AG04450 (cell line): ENCODE results near the gene TLX1. TPM values are rescaled to one million over a fixed set of nuclear protein-coding genes. Genes with fewer than 3 reads are reported as not detected.
"Not testable (repeated sequence)": the region's sequence is repeated elsewhere in the genome, so short reads cannot be mapped to it uniquely, and the experiment has no call there.

ENCODE experiments used
- CTCF ChIA-PET: fragments of 300-600, 350-600 bp; formaldehyde crosslinking; extraction: SDS; loops from one replicate; lab custom pipeline; 2022; ENCODE audit warnings: antibody characterized with exemption, inconsistent platforms; lab: Charles Lee
- POLR2A ChIA-PET: fragments of 350-600 bp; formaldehyde crosslinking; extraction: SDS; loops from one replicate; lab custom pipeline; 2021; ENCODE audit warnings: antibody characterized with exemption, inconsistent platforms; lab: Yijun Ruan, JAX
- DNase-seq: peaks from one replicate; pipeline ENCODE4 v3.0.0-alpha.2; 2011; ENCODE audit warnings: low read depth, low spot score
- H3K27ac ChIP-seq: one replicate; pipeline ENCODE4 v1.5.1; 2012; ENCODE audit warnings: low read depth, low read length, control low read depth
- H3K27me3 ChIP-seq: one replicate; pipeline ENCODE4 v1.6.0; 2012; ENCODE audit warnings: low read length; ENCODE audit not compliant: control insufficient read depth, insufficient read depth
- H3K4me3 ChIP-seq: 2 replicates; pipeline ENCODE4 v1.5.1; 2011; ENCODE audit warnings: mild to moderate bottlenecking, low read depth, low read length, control low read depth
- H3K9me3 ChIP-seq: 2 replicates; pipeline ENCODE4 v1.5.1; 2012; ENCODE audit warnings: low read length; ENCODE audit not compliant: control insufficient read depth, insufficient read depth
- polyA plus RNA-seq: library from polyadenylated mRNA; depleted of rRNA; stranded (reverse); fragments of >200 nt; gene quantifications from 2 replicates; pipeline ENCODE4 v1.2.3, GENCODE V29; 2011
- TF ChIP-seq, protein P1 (sequence below): IDR thresholded peaks from 2 replicates; pipeline ENCODE4 v1.5.1; 2011; ENCODE audit warnings: low read depth, low read length, control low read depth, inconsistent platforms

The TLX1 gene
- polyA plus RNA-seq, 1 experiment = not detected

DNA sequence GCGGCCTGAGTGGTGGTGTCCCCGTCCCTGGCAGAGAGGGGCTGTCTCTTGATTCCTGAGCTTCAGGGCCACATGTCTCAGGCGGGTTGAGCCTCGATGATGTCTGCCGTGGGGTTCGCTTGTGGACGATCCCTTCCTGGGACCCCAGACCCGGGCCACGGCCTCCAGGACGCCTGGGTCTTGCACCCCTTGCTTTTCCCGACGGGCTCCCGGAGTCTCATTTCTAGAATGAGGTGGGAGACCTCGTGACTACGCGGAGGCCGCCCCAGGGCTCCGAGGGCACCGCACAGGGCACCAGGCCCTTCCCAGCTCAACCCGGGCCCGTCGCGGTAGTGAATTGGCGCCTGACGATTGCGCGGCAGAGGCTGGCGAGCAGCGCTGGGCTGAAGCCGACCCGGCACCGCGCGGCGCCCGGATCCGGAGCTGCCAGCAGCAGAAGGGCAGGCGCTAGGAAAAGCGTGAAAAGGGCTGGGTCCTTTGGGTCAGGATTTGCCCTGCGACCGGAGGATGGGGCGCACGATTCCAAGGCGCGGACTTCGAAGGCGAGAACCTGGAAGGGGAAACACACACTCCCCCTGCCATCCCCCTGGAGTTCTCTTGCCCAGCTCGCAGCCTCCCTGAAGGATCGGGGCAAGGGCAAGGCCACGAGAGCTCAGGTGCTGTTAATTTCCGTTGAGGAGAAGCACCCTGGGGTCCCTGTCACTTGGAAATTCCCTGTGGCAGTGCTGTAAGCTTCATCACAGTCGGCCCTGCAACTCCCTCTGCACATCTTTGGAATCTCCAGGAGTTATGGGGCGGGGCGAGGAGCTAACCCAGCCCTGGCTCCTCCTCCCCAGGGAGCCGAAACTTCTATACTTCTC lies 15.5 kb downstream of the TLX1 start:
- Histone ChIP-seq H3K27me3 (peaks cover 82% of the 10 kb centered on the region), H3K27ac (no peak overlapping the region), H3K4me3 (no peak overlapping the region), H3K9me3 (peaks cover 10% of the 10 kb centered on the region)
- POLR2A ChIA-PET = interaction anchor here (0.6 to 0.8 kb wide), 2 partner anchors 105 to 166 kb away, joined by 3 to 9 read pairs; no protein-coding TSS in a partner anchor
- no peak for DNase-seq
- TF ChIP-seq, protein P1, sequence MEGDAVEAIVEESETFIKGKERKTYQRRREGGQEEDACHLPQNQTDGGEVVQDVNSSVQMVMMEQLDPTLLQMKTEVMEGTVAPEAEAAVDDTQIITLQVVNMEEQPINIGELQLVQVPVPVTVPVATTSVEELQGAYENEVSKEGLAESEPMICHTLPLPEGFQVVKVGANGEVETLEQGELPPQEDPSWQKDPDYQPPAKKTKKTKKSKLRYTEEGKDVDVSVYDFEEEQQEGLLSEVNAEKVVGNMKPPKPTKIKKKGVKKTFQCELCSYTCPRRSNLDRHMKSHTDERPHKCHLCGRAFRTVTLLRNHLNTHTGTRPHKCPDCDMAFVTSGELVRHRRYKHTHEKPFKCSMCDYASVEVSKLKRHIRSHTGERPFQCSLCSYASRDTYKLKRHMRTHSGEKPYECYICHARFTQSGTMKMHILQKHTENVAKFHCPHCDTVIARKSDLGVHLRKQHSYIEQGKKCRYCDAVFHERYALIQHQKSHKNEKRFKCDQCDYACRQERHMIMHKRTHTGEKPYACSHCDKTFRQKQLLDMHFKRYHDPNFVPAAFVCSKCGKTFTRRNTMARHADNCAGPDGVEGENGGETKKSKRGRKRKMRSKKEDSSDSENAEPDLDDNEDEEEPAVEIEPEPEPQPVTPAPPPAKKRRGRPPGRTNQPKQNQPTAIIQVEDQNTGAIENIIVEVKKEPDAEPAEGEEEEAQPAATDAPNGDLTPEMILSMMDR = no peak
- CTCF ChIA-PET = interaction anchor here (1.7 to 10.7 kb wide), 3 partner anchors 15 to 49 kb away, joined by 7 to 304 read pairs (median 8); no protein-coding TSS in a partner anchor

GRCh38 chr10:101151395-101151794 lies 20.3 kb downstream of the TLX1 start:
- ChIA-PET CTCF (interaction anchor here (0.6 to 3.5 kb wide), 5 partner anchors 9 to 357 kb away, joined by 3 to 27 read pairs (median 6); no protein-coding TSS in a partner anchor), POLR2A (no interaction called here)

DNA sequence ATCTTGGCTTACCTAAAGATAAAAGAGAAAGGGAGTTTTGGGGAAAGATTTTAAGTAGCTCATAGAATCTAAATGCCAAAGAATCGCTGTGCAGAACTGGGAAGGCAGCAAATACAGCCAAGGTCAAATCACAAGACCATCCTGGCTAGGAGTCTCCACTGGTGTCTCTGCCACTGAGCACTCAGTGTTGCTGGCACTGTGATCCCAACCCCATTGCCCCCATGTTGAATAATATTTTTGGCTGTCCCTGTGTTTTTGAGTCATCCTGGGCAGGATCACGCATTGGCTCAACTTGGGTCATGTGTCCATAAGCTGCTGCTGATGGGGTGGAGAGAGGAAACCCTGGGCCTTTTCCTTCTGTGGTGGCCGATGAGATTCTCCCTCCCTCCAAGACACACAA lies 21.2 kb downstream of the TLX1 start:
- POLR2A ChIA-PET = no interaction called here
- CTCF ChIA-PET = interaction anchor here (1.3 to 3.5 kb wide), 3 partner anchors 9 to 57 kb away, joined by 6 to 27 read pairs (median 15); no protein-coding TSS in a partner anchor
- Histone ChIP-seq H3K27ac (no peak overlapping the region), H3K9me3 (peaks cover 6% of the 10 kb centered on the region; the same call in 1 of the 2 replicates), H3K27me3 (peaks cover 58% of the 10 kb centered on the region), H3K4me3 (no peak overlapping the region)
- no peak for DNase-seq
- TF ChIP-seq, protein P1 = no peak

More at GRCh38 chr10:101151395-101151794, 20.3 kb downstream of the TLX1 start:
- peaks cover 6% of the 10 kb centered on the region for H3K9me3 ChIP-seq
- H3K27ac ChIP-seq = no peak overlapping the region
- TF ChIP-seq, protein P1 = no peak
- no peak for DNase-seq
- H3K4me3 ChIP-seq = no peak overlapping the region
- peaks cover 62% of the 10 kb centered on the region for H3K27me3 ChIP-seq

DNA sequence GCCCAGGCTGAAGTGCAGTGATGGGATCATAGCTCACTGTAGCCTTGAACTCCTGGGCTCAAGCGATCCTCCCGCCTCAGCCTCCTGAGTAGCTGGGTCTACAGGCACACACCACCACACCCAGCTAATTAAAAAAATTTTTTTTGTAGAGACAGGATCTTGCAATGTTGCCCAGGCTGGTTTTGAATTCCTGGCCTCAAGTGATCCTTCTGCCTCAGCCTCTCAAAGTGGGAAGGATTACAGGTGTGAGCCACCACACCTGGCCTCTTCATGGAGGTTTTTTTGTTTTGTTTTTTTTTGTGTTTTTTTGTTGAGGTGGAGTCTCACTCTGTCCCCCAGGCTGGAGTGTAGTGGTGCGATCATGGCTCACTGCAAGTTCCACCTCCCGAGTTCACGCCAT lies 23.4 kb downstream of the TLX1 start:
- CTCF ChIA-PET = interaction anchor here (1.7 kb wide), 1 partner anchor 12 kb away, joined by 7 read pairs; no protein-coding TSS in a partner anchor
- H3K27ac ChIP-seq, DNase-seq, POLR2A ChIA-PET, H3K9me3 ChIP-seq, H3K4me3 ChIP-seq: not testable (repeated sequence)
- H3K27me3 ChIP-seq = peaks cover 50% of the 10 kb centered on the region

- no peak overlapping the region for H3K27ac ChIP-seq
- POLR2A ChIA-PET = no interaction called here
- no peak overlapping the region for H3K4me3 ChIP-seq
- CTCF ChIA-PET = interaction anchor here (1.2 to 2.2 kb wide), 2 partner anchors 13 to 60 kb away, joined by 3 to 13 read pairs; no protein-coding TSS in a partner anchor
- H3K9me3 ChIP-seq = no peaks in the 10 kb centered on the region
- H3K27me3 ChIP-seq = peaks cover 55% of the 10 kb centered on the region
- DNase-seq = no peak
- TF ChIP-seq, protein P1 = no peak
Observed at GRCh38 chr10:101155896-101156295, 24.8 kb downstream of the TLX1 start.
